Measurements from ENCODE around the gene ARHGEF4. TPM values are rescaled to one million over a fixed set of nuclear protein-coding genes. Genes with fewer than 3 reads are reported as not detected.

ARHGEF4 gene
- total and polyA plus RNA-seq, 2 experiments from 2014 or later, result 4.6 to 16.6 TPM

GRCh38 chr2:130908832-130909231, 72.1 kb downstream of the ARHGEF4 start:
- Histone ChIP-seq H3K4me2 (no peak overlapping the region), H2AFZ (no peak overlapping the region), H3K27me3 (ENCODE audit: insufficient read depth) (no peaks in the 10 kb centered on the region), H3K4me3 (no peak overlapping the region), H3K36me3 (ENCODE audit: insufficient read depth) (no peaks in the 10 kb centered on the region), H3K79me2 (replicated peaks; ENCODE audit: insufficient read depth) (no peaks in the 10 kb centered on the region), H3K4me1 (ENCODE audit: insufficient read depth) (no peaks in the 10 kb centered on the region), H4K20me1 (replicated peaks; ENCODE audit: insufficient read depth) (no peaks in the 10 kb centered on the region), H3K27ac (ENCODE audit: low read depth) (no peak overlapping the region), H3F3A (replicated peaks; ENCODE audit: low read depth) (no peaks in the 10 kb centered on the region), H3K9me2 (ENCODE audit: insufficient read depth) (peaks cover under 1% of the 10 kb centered on the region; the same call in 1 of the 2 replicates)
- H3K4me1 Mint-ChIP-seq, result peaks cover 4% of the 10 kb centered on the region; the same call in 2 of the 3 replicates
- TF ChIP-seq STAT1 (IDR thresholded peaks at IDR 0.05; ENCODE audit: unreplicated experiment) (no peak), POLR2AphosphoS5 (IDR thresholded peaks at IDR 0.05; ENCODE audit: low read depth) (no peak), ZNF114 (CRISPR knock-in tag; IDR thresholded peaks at IDR 0.05) (no peak), NANOG (IDR thresholded peaks at IDR 0.05; ENCODE audit: borderline replicate concordance) (no peak), REST (IDR thresholded peaks at IDR 0.05; ENCODE audit: unreplicated experiment) (no peak), CREB1 (CRISPR knock-in tag; IDR thresholded peaks at IDR 0.05; ENCODE audit: low read depth) (no peak), EZH2 (IDR thresholded peaks at IDR 0.05; ENCODE audit: low read depth, unreplicated experiment) (no peak), ZNF462 (CRISPR knock-in tag; IDR thresholded peaks at IDR 0.05) (no peak), ETS1 (IDR thresholded peaks at IDR 0.05) (no peak), CTCF (conservative IDR thresholded peaks at IDR 0.05; ENCODE audit: low read depth in 2 of 2) (no peak), JUNB (IDR thresholded peaks at IDR 0.05; ENCODE audit: unreplicated experiment) (no peak), EZH2phosphoT487 (IDR thresholded peaks at IDR 0.05; ENCODE audit: unreplicated experiment) (no peak), ZNF331 (CRISPR knock-in tag; IDR thresholded peaks at IDR 0.05; ENCODE audit: low read depth) (no peak)
- H3K27ac Mint-ChIP-seq, result no peak overlapping the region
- no peak overlapping the region for H3K4me3 Mint-ChIP-seq
- H3K9me3 Mint-ChIP-seq, result peaks cover 17% of the 10 kb centered on the region; the same call in 2 of the 3 replicates
- H3K36me3 Mint-ChIP-seq (ENCODE audit: low read depth), result peaks cover 14% of the 10 kb centered on the region; the same call in 2 of the 3 replicates
- H3K27me3 Mint-ChIP-seq (ENCODE audit: insufficient read depth, low read depth, poor library complexity), result no peaks in the 10 kb centered on the region
- ATAC-seq (no peak), DNase-seq (ENCODE audit: low spot score) (no peak)

All from GM23338 (cell line).